AG04449 (cell line): ENCODE results near the gene HNF4A.

Experiments
- CTCF ChIA-PET: fragments of 350-600 bp; formaldehyde crosslinking; extraction: SDS; loops from one replicate; lab custom pipeline; 2021; ENCODE audit warnings: antibody characterized with exemption; lab: Yijun Ruan, JAX
- POLR2A ChIA-PET: fragments of 400-600, 350-600 bp; formaldehyde crosslinking; extraction: SDS; loops from one replicate; lab custom pipeline; 2020; ENCODE audit warnings: antibody characterized with exemption, inconsistent platforms; lab: Yijun Ruan, JAX
- DNase-seq: peaks from one replicate; pipeline ENCODE4 v3.0.0-alpha.2; 2010; ENCODE audit warnings: low read depth, low spot score
- H3K4me3 ChIP-seq: 2 replicates; pipeline ENCODE4 v1.5.1; 2011; ENCODE audit warnings: low read depth, mild to moderate bottlenecking, control low read depth, low read length
- TF ChIP-seq, protein P1 (sequence below): IDR thresholded peaks from one replicate; pipeline ENCODE4 v1.5.1; 2011; ENCODE audit warnings: mild to moderate bottlenecking, moderate library complexity, low read length, control low read depth, inconsistent platforms; ENCODE audit not compliant: insufficient read depth; ENCODE audit errors: missing control alignments

HNF4A gene

GRCh38 chr20:44454306-44454963 is 98.9 kb downstream of the HNF4A start:
- TF ChIP-seq, protein P1, sequence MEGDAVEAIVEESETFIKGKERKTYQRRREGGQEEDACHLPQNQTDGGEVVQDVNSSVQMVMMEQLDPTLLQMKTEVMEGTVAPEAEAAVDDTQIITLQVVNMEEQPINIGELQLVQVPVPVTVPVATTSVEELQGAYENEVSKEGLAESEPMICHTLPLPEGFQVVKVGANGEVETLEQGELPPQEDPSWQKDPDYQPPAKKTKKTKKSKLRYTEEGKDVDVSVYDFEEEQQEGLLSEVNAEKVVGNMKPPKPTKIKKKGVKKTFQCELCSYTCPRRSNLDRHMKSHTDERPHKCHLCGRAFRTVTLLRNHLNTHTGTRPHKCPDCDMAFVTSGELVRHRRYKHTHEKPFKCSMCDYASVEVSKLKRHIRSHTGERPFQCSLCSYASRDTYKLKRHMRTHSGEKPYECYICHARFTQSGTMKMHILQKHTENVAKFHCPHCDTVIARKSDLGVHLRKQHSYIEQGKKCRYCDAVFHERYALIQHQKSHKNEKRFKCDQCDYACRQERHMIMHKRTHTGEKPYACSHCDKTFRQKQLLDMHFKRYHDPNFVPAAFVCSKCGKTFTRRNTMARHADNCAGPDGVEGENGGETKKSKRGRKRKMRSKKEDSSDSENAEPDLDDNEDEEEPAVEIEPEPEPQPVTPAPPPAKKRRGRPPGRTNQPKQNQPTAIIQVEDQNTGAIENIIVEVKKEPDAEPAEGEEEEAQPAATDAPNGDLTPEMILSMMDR, result no peak
- H3K4me3 ChIP-seq, result no peak overlapping the region
- ChIA-PET CTCF (interaction anchor here (1.1 kb wide), 1 partner anchor 70 kb away, joined by 6 read pairs; no protein-coding TSS in a partner anchor), POLR2A (no interaction called here)
- no peak for DNase-seq

DNA sequence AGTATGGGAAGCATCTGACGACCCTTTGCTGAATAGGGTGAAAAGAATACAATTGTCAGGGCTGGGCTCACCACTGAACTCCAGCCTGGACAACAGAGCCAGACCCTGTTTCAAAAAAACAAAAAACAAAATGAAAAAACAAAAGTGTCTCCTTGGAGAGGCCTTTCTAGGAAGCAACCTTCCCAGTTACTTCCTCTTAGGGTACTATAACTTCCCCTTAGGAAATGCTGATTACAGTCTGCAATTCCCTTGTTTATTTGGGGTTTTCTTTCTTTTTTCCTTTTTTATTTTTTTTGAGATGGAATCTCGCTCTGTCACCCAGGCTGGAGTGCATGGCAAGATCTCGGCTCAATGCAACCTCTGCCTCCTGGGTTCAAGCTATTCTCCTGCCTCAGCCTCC is 99.6 kb downstream of the HNF4A start:
- ChIA-PET POLR2A (no interaction called here), CTCF (interaction anchor here (1.1 kb wide), 1 partner anchor 71 kb away, joined by 6 read pairs; no protein-coding TSS in a partner anchor)
- TF ChIP-seq, protein P1, result no peak
- no peak for DNase-seq
- H3K4me3 ChIP-seq, result no peak overlapping the region

- TF ChIP-seq, protein P1, result no peak
- ChIA-PET CTCF (interaction anchor here (1.1 to 7.5 kb wide), 3 partner anchors 73 to 241 kb away, joined by 3 to 96 read pairs (median 4); no protein-coding TSS in a partner anchor), POLR2A (no interaction called here)
- DNase-seq, result no peak
- no peak overlapping the region for H3K4me3 ChIP-seq
Observed at GRCh38 chr20:44456611-44457010, 101.1 kb downstream of the HNF4A start.

DNA sequence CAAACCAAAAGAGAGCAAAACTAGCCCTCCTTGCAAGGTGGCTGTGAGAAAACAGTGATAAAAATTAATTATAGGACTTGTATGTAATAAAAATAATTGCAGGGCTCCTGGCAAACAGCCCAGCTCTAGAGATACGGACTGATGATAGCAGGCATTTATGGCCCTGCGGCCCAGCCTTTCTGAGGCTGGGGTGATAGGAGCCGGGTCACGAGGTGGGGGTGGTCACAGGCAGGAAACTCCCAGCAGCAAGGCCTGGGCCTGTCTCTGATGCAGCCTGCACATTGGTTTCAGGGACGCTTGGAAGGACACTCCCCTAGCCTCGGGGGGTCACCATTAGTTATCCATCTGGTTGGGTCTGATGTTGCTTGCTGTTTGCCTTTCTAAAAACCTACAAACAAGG is 101.5 kb downstream of the HNF4A start:
- H3K4me3 ChIP-seq, result no peak overlapping the region
- ChIA-PET POLR2A (no interaction called here), CTCF (interaction anchor here (1.1 to 7.5 kb wide), 3 partner anchors 74 to 242 kb away, joined by 3 to 96 read pairs (median 4); no protein-coding TSS in a partner anchor)
- TF ChIP-seq, protein P1, result no peak
- DNase-seq, result no peak

GRCh38 chr20:44459271-44459670 is 103.8 kb downstream of the HNF4A start:
- TF ChIP-seq, protein P1, result no peak
- no peak overlapping the region for H3K4me3 ChIP-seq
- DNase-seq, result no peak
- CTCF ChIA-PET, result interaction anchor here (1.0 to 7.5 kb wide), 7 partner anchors 9 to 244 kb away, joined by 3 to 99 read pairs (median 7); partner anchors contain the start of gene FITM2
- POLR2A ChIA-PET, result no interaction called here

DNA sequence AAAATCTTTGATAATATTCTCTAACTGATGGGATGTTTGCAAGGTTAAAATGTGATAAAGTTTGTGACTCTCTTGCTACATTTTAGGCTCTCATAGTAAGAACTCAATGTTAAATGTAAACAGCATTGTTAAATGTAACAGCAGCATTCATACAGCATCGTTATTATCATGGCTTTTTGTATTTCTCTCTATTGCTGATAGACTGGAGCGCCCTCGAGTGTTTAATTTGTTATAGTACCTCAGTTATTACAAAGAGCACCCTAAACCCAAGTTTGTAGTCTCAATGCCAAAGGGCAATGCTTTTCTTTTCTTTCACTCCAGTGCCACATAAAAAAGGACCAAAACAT is 105.3 kb downstream of the HNF4A start:
- CTCF ChIA-PET, result interaction anchor here (0.7 to 7.5 kb wide), 11 partner anchors 11 to 252 kb away, joined by 3 to 99 read pairs (median 7); no protein-coding TSS in a partner anchor
- POLR2A ChIA-PET, result no interaction called here
- no peak for DNase-seq
- no peak overlapping the region for H3K4me3 ChIP-seq
- TF ChIP-seq, protein P1, result peak; percentile 9
